Fibroblast of villous mesenchyme (primary cell): ENCODE data around the gene RSBN1L. TPM values are rescaled to one million over a fixed set of nuclear protein-coding genes. Genes with fewer than 3 reads are reported as not detected.

ENCODE experiments used
- DNase-seq: peaks from one replicate; pipeline ENCODE4 v3.0.0-alpha.2; 2010; ENCODE audit warnings: low read depth
- H3K4me3 ChIP-seq: 2 replicates; pipeline ENCODE4 v1.5.1; 2011; ENCODE audit warnings: low read depth, mild to moderate bottlenecking, low read length
- CTCF ChIP-seq: IDR thresholded peaks from 2 replicates; pipeline ENCODE4 v1.5.1; 2012; ENCODE audit warnings: low read depth, mild to moderate bottlenecking, low read length; ENCODE audit not compliant: insufficient read depth
- total RNA-seq: library from RNA; depleted of rRNA; stranded (reverse); fragments of >200 nt; gene quantifications from 2 replicates; pipeline ENCODE4 v1.2.3, GENCODE V29; 2012

The RSBN1L gene
- total RNA-seq, 1 donor, result 25.0 TPM

- no peak overlapping the region for H3K4me3 ChIP-seq
- DNase-seq, result no peak
- TF ChIP-seq CTCF, result no peak
Observed at GRCh38 chr7:77811516-77812289, 115.4 kb downstream of the RSBN1L start.

GRCh38 chr7:77812290-77812685, 116.0 kb downstream of the RSBN1L start:
- no peak overlapping the region for H3K4me3 ChIP-seq
- no peak for TF ChIP-seq CTCF
- peak; percentile 65 for DNase-seq

GRCh38 chr7:77813180-77813579, 116.9 kb downstream of the RSBN1L start:
- H3K4me3 ChIP-seq, result no peak overlapping the region
- DNase-seq, result no peak
- no peak for TF ChIP-seq CTCF

- TF ChIP-seq CTCF, result no peak
- no peak overlapping the region for H3K4me3 ChIP-seq
- DNase-seq, result no peak
Observed at GRCh38 chr7:77819021-77819420, 122.8 kb downstream of the RSBN1L start.

- TF ChIP-seq CTCF, result no peak
- no peak overlapping the region for H3K4me3 ChIP-seq
Observed at GRCh38 chr7:77820967-77821366, 124.7 kb downstream of the RSBN1L start.

GRCh38 chr7:77822269-77822668, 126.0 kb downstream of the RSBN1L start:
- TF ChIP-seq CTCF, result no peak
- H3K4me3 ChIP-seq, result no peak overlapping the region
- DNase-seq, result no peak

More at GRCh38 chr7:77820967-77821366, 124.7 kb downstream of the RSBN1L start:
- DNase-seq, result no peak

- no peak for DNase-seq
- no peak for TF ChIP-seq CTCF
- no peak overlapping the region for H3K4me3 ChIP-seq
Observed at GRCh38 chr7:77823787-77824186, 127.5 kb downstream of the RSBN1L start.
